Fibroblast of mammary gland (primary cell): Measurements from ENCODE around the gene FYCO1.
A peak's percentile ranks its signal among the peaks of the same experiment; 100 is the strongest.

Source experiments
- DNase-seq: peaks from one replicate; pipeline ENCODE4 v3.0.0-alpha.2; 2010; ENCODE audit warnings: low read depth
- H3K4me3 ChIP-seq: 2 replicates; pipeline ENCODE4 v1.5.1; 2011; ENCODE audit warnings: low read depth, mild to moderate bottlenecking, low read length, moderate library complexity; ENCODE audit not compliant: control insufficient read depth
- TF ChIP-seq, protein P1 (sequence below): conservative IDR thresholded peaks from 2 replicates; pipeline ENCODE4 v1.5.1; 2011; ENCODE audit warnings: low read depth, low read length, inconsistent platforms; ENCODE audit not compliant: control insufficient read depth, insufficient read depth

FYCO1 gene

DNA sequence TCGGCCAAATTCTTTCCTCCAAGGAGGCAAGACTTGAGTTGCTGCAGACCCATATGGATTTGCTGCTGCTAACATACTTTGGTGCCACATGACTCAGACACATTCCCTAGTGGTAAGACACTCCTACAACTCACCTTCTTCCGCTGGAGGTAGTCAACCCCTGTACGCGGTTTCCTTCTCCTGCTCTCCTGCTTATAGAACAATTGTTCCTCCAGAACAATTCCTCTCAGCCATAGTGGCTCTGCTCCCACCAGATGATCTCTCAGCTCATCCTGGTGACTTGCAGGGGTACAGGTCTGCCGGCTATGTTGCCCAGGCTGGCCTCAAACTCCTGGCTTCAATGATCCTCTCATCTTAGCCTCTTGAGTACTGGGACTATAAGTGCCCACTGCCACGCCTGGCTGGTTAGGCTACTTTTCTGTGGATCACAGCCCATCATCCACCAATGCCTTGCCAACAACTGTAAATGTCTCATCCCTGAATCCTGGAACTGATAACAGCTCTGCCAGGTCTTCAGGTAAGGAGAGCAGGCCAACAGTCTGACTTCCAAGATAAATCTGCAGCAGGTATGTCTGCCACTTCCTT is 54.8 kb downstream of the FYCO1 start:
- TF ChIP-seq, protein P1, sequence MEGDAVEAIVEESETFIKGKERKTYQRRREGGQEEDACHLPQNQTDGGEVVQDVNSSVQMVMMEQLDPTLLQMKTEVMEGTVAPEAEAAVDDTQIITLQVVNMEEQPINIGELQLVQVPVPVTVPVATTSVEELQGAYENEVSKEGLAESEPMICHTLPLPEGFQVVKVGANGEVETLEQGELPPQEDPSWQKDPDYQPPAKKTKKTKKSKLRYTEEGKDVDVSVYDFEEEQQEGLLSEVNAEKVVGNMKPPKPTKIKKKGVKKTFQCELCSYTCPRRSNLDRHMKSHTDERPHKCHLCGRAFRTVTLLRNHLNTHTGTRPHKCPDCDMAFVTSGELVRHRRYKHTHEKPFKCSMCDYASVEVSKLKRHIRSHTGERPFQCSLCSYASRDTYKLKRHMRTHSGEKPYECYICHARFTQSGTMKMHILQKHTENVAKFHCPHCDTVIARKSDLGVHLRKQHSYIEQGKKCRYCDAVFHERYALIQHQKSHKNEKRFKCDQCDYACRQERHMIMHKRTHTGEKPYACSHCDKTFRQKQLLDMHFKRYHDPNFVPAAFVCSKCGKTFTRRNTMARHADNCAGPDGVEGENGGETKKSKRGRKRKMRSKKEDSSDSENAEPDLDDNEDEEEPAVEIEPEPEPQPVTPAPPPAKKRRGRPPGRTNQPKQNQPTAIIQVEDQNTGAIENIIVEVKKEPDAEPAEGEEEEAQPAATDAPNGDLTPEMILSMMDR: no peak
- no peak overlapping the region for H3K4me3 ChIP-seq
- no peak for DNase-seq

GRCh38 chr3:45940004-45940780 is 55.4 kb downstream of the FYCO1 start:
- no peak for DNase-seq
- TF ChIP-seq, protein P1: no peak
- H3K4me3 ChIP-seq: no peak overlapping the region

- no peak for DNase-seq
- TF ChIP-seq, protein P1: no peak
These were observed 56.3 kb downstream of the FYCO1 start for GRCh38 chr3:45939341-45939771.

DNA sequence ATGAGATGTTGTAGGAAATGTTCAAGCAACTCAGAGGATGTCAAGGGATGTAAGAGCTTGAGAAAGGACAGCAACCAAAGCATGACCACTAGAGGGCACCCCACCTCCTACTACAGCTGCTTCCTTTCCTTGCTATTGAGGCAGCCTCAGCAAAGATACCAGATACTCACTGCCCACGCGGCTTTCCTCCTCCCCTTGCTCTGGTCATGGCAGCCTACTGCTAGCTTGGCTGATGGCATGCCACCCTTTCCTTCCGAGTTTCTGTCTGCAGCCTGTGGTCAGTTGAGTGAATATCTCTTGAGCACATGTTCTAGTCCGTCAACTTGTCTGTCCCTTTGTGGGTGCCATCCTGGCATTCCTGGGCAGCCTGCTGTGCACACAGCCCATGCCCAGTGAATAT is 56.8 kb downstream of the FYCO1 start:
- TF ChIP-seq, protein P1: peak; percentile 98
- DNase-seq: peak; percentile 92

More at GRCh38 chr3:45939341-45939771, 56.3 kb downstream of the FYCO1 start:
- H3K4me3 ChIP-seq: no peak overlapping the region

GRCh38 chr3:45938043-45938435 is 57.6 kb downstream of the FYCO1 start:
- no peak overlapping the region for H3K4me3 ChIP-seq
- TF ChIP-seq, protein P1: no peak
- DNase-seq: no peak

More for the DNA sequence above, 56.8 kb downstream of the FYCO1 start:
- H3K4me3 ChIP-seq: no peak overlapping the region

DNA sequence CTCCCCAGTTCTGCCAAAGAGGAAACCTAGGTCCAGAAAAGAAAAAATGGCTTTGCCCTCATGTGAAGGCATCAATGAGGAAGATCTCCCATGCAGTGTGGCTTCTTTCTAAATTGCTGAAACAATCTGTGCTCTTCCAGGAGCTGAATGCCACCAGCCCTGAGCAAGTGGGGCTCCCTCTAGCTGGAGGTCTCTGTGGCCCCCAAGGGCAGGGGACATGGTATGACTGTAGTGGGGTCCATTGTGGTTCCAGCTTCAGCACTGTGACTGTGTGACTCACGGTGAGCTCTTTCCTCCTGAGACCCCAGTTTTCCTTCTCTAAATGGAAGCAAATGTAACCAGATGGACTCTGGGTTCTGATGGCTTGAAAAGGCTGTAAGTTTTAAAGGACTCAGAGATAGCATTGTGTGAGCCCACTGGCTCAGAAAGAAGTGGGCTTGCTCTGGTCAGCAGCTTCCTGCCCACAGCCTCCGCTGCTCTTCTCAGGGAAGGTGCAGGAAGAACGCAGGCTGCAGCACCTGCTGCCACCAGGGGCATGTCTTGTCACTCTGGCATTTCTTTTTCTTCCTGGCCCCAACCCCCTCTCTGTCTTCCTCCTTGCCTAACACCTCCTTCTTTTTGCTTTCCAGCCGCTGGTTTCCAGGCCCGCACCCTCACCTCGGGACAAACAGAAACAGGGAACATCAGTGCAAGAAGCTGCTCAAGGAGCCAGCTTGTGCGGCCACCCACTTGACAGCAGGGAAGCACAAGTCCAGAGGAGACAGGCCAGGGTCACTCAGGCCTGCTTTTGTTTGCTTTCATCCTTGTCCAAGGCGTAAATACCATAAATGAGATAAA is 58.2 kb downstream of the FYCO1 start:
- DNase-seq: no peak
- no peak overlapping the region for H3K4me3 ChIP-seq
- TF ChIP-seq, protein P1: no peak
